Parathyroid adenoma (tissue), 2 donors: Measurements from ENCODE around the gene CR1.

Experiments used
- H2AFZ ChIP-seq: fragments of 300-600 bp; sonication (generic); one replicate; pipeline ENCODE4 v1.7.0; 2017; ENCODE audit warnings: antibody characterized with exemption, mild to moderate bottlenecking
- H3K27ac ChIP-seq: fragments of 300-600 bp; sonication (generic); one replicate; pipeline ENCODE4 v1.7.0; 2017
- H3K27me3 ChIP-seq: fragments of 300-600 bp; sonication (generic); one replicate; pipeline ENCODE4 v1.7.0; 2017; ENCODE audit warnings: low read length; ENCODE audit not compliant: control insufficient read depth, insufficient read depth
- H3K36me3 ChIP-seq: fragments of 300-600 bp; sonication (generic); one replicate; pipeline ENCODE4 v1.7.0; 2017; ENCODE audit warnings: low read length; ENCODE audit not compliant: control insufficient read depth, insufficient read depth
- H3K4me1 ChIP-seq: fragments of 300-600 bp; sonication (generic); one replicate; pipeline ENCODE4 v1.7.0; 2017; ENCODE audit warnings: control low read depth
- H3K4me2 ChIP-seq: fragments of 300-600 bp; sonication (generic); one replicate; pipeline ENCODE4 v1.7.0; 2017; ENCODE audit warnings: low read length
- H3K4me3 ChIP-seq: fragments of 300-600 bp; sonication (generic); one replicate; pipeline ENCODE4 v1.7.0; 2017; ENCODE audit warnings: low read depth, low read length
- H3K79me2 ChIP-seq: fragments of 300-600 bp; sonication (generic); one replicate; pipeline ENCODE4 v1.7.0; 2017; ENCODE audit warnings: control low read depth
- H3K9ac ChIP-seq: fragments of 300-600 bp; sonication (generic); one replicate; pipeline ENCODE4 v1.7.0; 2017; ENCODE audit warnings: mild to moderate bottlenecking
- H3K9me3 ChIP-seq: fragments of 300-600 bp; sonication (generic); one replicate; pipeline ENCODE4 v1.7.0; 2017; ENCODE audit warnings: low read length; ENCODE audit not compliant: control insufficient read depth
- CTCF ChIP-seq: fragments of 300-600 bp; sonication (generic); IDR thresholded peaks from one replicate; pipeline ENCODE4 v1.7.0; 2017; ENCODE audit warnings: antibody characterized with exemption, mild to moderate bottlenecking
- donor health status: primary hyperparathyroidism.

CR1 gene

GRCh38 chr1:207495801-207496792 lies at the start of gene CR1:
CR1 (plus strand) TSS chr1:207496157; CDS start chr1:207496268, 111 bp downstream.
- Histone ChIP-seq H3K36me3 (no peaks in the 10 kb centered on the region), H3K4me2 (peak within 1 kb of the TSS; percentile 59), H3K9ac (no peak within 1 kb of the TSS), H2AFZ (peak within 1 kb of the TSS; percentile 33), H3K27ac (no peak within 1 kb of the TSS), H3K79me2 (no peaks in the 10 kb centered on the region), H3K9me3 (no peaks in the 10 kb centered on the region), H3K27me3 (no peaks in the 10 kb centered on the region), H3K4me3 (peak within 1 kb of the TSS; percentile 9), H3K4me1 (no peaks in the 10 kb centered on the region)
- no peak for TF ChIP-seq CTCF

GRCh38 chr1:207453710-207454045 lies 42.3 kb upstream of the CR1 start:
- Histone ChIP-seq H3K9me3 (no peaks in the 10 kb centered on the region), H3K36me3 (no peaks in the 10 kb centered on the region), H2AFZ (no peak overlapping the region), H3K4me1 (no peaks in the 10 kb centered on the region), H3K4me2 (peak overlapping the region; percentile 94), H3K79me2 (no peaks in the 10 kb centered on the region), H3K9ac (no peak overlapping the region), H3K27me3 (no peaks in the 10 kb centered on the region), H3K4me3 (peak overlapping the region; percentile 53), H3K27ac (no peak overlapping the region)
- TF ChIP-seq CTCF, result no peak

GRCh38 chr1:207454046-207454964 lies 41.7 kb upstream of the CR1 start, which contains the start of gene CR2:
CR2 (plus strand) TSS chr1:207454328; CDS start chr1:207454419, 91 bp downstream.
- H3K4me2 ChIP-seq, result peak within 1 kb of the TSS; percentile 94
- H3K27ac ChIP-seq, result no peak within 1 kb of the TSS
- no peak within 1 kb of the TSS for H3K9ac ChIP-seq
- H2AFZ ChIP-seq, result peak within 1 kb of the TSS; percentile 72
- H3K36me3 ChIP-seq, result no peaks in the 10 kb centered on the region
- no peaks in the 10 kb centered on the region for H3K79me2 ChIP-seq
- TF ChIP-seq CTCF, result no peak
- H3K4me3 ChIP-seq, result peak within 1 kb of the TSS; percentile 53
- H3K4me1 ChIP-seq, result no peaks in the 10 kb centered on the region
- H3K27me3 ChIP-seq, result no peaks in the 10 kb centered on the region
- no peaks in the 10 kb centered on the region for H3K9me3 ChIP-seq

GRCh38 chr1:207455183-207455754 lies 40.7 kb upstream of the CR1 start:
- Histone ChIP-seq H3K27ac (no peak overlapping the region), H3K9ac (no peak overlapping the region), H3K79me2 (no peaks in the 10 kb centered on the region), H3K4me1 (no peaks in the 10 kb centered on the region), H3K27me3 (no peaks in the 10 kb centered on the region), H3K36me3 (no peaks in the 10 kb centered on the region), H3K4me3 (peak overlapping the region; percentile 53), H3K4me2 (peak overlapping the region; percentile 94), H3K9me3 (no peaks in the 10 kb centered on the region), H2AFZ (no peak overlapping the region)
- TF ChIP-seq CTCF, result no peak
